Uterus (tissue), 2 donors: ENCODE measurements around the gene ADGRL3.

Experiments
- CTCF ChIP-seq, 4 experiments: fragments of 200-600 bp in 2 of 4; fragments of 450-650 bp in 2 of 4; sonication (generic) in 2 of 4; IDR thresholded peaks; one replicate each; pipeline ENCODE4 v1.5.1; 2016 to 2019; ENCODE audit warnings: antibody characterized with exemption in 4 of 4, mild to moderate bottlenecking in 2 of 4, moderate library complexity in 1 of 4
- POLR2A ChIP-seq, 2 donors: fragments of 450-650 bp; IDR thresholded peaks; one replicate each; pipeline ENCODE4 v1.6.1; 2016; ENCODE audit warnings: antibody characterized with exemption in 2 of 2, mild to moderate bottlenecking in 1 of 2, moderate library complexity in 1 of 2

DNA sequence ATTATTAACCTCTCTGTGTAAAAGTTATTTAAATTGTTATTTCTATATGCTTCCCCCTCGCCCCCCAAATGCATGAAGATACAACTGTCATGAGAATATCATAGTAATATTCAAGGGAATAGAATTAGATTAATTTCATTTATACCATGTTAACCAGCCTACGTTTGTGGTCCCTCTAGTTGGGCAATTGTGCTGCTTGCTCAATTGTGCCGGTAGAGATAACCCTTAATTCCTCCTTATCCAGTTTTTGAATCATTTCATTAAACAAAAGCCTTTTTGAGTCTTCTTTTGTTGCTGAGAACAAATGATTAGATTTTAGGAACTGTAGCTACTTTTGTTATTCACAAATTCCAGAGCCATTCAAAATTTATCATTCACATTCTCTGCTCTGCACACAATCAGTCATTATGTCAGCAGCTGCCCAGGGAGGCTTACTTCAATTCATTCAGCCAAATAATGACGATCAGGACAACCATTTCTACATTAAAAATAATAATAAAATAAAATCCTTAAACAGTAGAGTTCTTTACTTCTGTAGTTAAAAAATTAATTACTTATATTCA is 98.1 kb downstream of the ADGRL3 start:
- TF ChIP-seq POLR2A (IDR thresholded peaks at IDR 0.05): no peak
- no peak for TF ChIP-seq CTCF (IDR thresholded peaks at IDR 0.05)
